8988T (cell line): ENCODE results near the gene ZNF835.

ENCODE experiments used
- DNase-seq: peaks from one replicate; pipeline ENCODE4 v3.0.0; 2011

The ZNF835 gene

GRCh38 chr19:56660381-56661107 lies 11.0 kb downstream of the ZNF835 start:
- no peak for DNase-seq

- DNase-seq = no peak
Observed at GRCh38 chr19:56654151-56654550, 17.4 kb downstream of the ZNF835 start.

GRCh38 chr19:56643460-56643955 lies 28.0 kb downstream of the ZNF835 start:
- no peak for DNase-seq

GRCh38 chr19:56642711-56643459 lies 28.7 kb downstream of the ZNF835 start, which contains the start of gene SMIM17:
Gene SMIM17 (plus strand): TSS chr19:56643159. CDS start chr19:56645668, 2,509 bp downstream.
- DNase-seq = no peak

- DNase-seq = no peak
Observed at GRCh38 chr19:56639217-56639616, 32.3 kb downstream of the ZNF835 start.

- no peak for DNase-seq
Observed at GRCh38 chr19:56637976-56638555, 33.5 kb downstream of the ZNF835 start.

GRCh38 chr19:56633021-56633420 lies 38.5 kb downstream of the ZNF835 start:
- DNase-seq = no peak

GRCh38 chr19:56625708-56626107 lies 45.8 kb downstream of the ZNF835 start:
- no peak for DNase-seq

- DNase-seq = no peak
Observed at GRCh38 chr19:56623006-56623405, 48.6 kb downstream of the ZNF835 start.

- DNase-seq = no peak
Observed at GRCh38 chr19:56622374-56622773, 49.2 kb downstream of the ZNF835 start.

GRCh38 chr19:56619121-56619520 lies 52.4 kb downstream of the ZNF835 start:
- DNase-seq = no peak

- DNase-seq = no peak
Observed at GRCh38 chr19:56617531-56617930, 54.0 kb downstream of the ZNF835 start.

- no peak for DNase-seq
Observed at GRCh38 chr19:56613639-56614038, 57.9 kb downstream of the ZNF835 start.

- no peak for DNase-seq
Observed at GRCh38 chr19:56612737-56613136, 58.8 kb downstream of the ZNF835 start.
